Dendritic cell treated with granulocyte-macrophage colony-stimulating factor and Interleukin-4, amounts not matched to agents 40 ng/mL and 50 ng/mL, for 4 days (primary cell): ENCODE measurements around the gene LHX3.
"Not testable (repeated sequence)": the region's sequence is repeated elsewhere in the genome, so short reads cannot be mapped to it uniquely, and the experiment has no call there.

Experiments used
- H3K27ac Mint-ChIP-seq: one replicate; pipeline ENCODE4 v1.8.0; 2022; ENCODE audit warnings: mild to moderate bottlenecking, mixed read lengths
- H3K27me3 Mint-ChIP-seq: one replicate; pipeline ENCODE4 v1.8.0; 2022; ENCODE audit warnings: mild to moderate bottlenecking, mixed read lengths
- H3K36me3 Mint-ChIP-seq: one replicate; pipeline ENCODE4 v1.8.0; 2022; ENCODE audit warnings: low read depth, mixed read lengths
- H3K4me1 Mint-ChIP-seq: one replicate; pipeline ENCODE4 v1.8.0; 2022; ENCODE audit warnings: low read depth, mixed read lengths
- H3K4me3 Mint-ChIP-seq: one replicate; pipeline ENCODE4 v1.8.0; 2022; ENCODE audit warnings: mild to moderate bottlenecking, moderate library complexity, mixed read lengths
- H3K9me3 Mint-ChIP-seq: one replicate; pipeline ENCODE4 v1.8.0; 2022; ENCODE audit warnings: mixed read lengths
- intact Hi-C: fragments of 100-400 bp; cut with micrococcal nuclease; formaldehyde crosslinking; loops from one replicate; pipeline ENCODE4 v1.15.0; 2022

Gene LHX3

DNA sequence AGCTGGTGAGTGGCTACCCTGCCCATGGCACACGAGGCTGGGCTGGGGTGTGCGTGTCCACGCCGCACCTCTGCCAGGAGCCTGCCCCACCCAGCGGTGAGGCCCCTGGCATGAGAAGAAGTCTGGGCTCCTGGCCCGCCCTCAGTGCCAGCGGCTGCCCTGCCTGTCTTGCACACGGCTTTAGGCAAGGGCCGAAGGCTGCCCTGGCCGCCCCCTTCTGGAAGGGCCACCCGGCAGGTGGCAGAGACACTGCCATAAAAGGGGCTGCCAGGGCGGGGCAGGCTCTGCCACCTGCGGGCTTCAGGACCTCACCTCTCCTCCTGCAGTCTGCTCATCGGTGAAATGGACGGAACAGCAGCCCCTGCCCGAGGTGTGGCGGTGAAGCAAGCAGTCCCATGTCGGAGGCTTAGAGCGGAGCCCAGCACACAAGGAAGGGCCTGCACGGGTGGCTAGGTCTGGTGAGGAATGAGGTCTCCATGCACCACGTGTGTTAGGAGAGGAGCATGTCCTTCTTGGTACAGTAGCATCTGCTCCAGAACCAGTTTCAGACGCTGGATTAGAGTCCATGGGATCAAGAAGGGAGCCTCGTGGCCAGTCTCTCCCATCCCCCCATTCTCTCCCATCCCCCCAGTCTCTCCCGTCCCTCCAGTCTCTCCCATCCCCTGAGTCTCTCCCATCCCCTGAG, 51.4 kb downstream of the LHX3 start:
- H3K27ac Mint-ChIP-seq = no peak overlapping the region
- H3K36me3 Mint-ChIP-seq = no peaks in the 10 kb centered on the region
- intact Hi-C loops = no loop called here
- H3K27me3 Mint-ChIP-seq = peaks cover 12% of the 10 kb centered on the region
- no peak overlapping the region for H3K4me3 Mint-ChIP-seq
- no peaks in the 10 kb centered on the region for H3K4me1 Mint-ChIP-seq
- H3K9me3 Mint-ChIP-seq = no peaks in the 10 kb centered on the region

DNA sequence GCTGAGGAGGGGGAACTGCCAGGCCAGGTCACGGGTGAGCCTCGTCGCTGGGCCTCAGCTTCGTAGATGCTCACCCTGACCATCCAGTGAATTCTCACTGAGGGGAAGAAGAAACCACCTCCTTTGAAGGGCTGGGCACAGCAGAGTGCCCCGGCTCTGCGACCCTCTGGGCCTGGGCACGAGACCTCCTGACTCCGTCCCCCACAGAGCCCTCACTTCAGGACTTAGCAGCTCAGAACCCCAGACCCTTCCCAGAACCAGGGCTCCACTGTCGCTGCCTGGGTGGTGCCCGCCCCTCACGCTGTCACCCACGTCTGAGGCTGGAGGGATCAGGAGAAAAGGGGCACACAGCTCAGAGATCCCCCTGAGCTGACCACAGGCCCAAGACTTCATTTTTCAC, 52.0 kb downstream of the LHX3 start:
- H3K27ac Mint-ChIP-seq = no peak overlapping the region
- intact Hi-C loops = no loop called here
- H3K4me1 Mint-ChIP-seq = no peaks in the 10 kb centered on the region
- no peaks in the 10 kb centered on the region for H3K36me3 Mint-ChIP-seq
- H3K27me3 Mint-ChIP-seq = peaks cover 13% of the 10 kb centered on the region
- H3K4me3 Mint-ChIP-seq = no peak overlapping the region
- H3K9me3 Mint-ChIP-seq = no peaks in the 10 kb centered on the region

GRCh38 chr9:136152543-136152866, 52.4 kb downstream of the LHX3 start:
- Mint-ChIP-seq H3K27ac (no peak overlapping the region), H3K27me3 (peaks cover 9% of the 10 kb centered on the region)

DNA sequence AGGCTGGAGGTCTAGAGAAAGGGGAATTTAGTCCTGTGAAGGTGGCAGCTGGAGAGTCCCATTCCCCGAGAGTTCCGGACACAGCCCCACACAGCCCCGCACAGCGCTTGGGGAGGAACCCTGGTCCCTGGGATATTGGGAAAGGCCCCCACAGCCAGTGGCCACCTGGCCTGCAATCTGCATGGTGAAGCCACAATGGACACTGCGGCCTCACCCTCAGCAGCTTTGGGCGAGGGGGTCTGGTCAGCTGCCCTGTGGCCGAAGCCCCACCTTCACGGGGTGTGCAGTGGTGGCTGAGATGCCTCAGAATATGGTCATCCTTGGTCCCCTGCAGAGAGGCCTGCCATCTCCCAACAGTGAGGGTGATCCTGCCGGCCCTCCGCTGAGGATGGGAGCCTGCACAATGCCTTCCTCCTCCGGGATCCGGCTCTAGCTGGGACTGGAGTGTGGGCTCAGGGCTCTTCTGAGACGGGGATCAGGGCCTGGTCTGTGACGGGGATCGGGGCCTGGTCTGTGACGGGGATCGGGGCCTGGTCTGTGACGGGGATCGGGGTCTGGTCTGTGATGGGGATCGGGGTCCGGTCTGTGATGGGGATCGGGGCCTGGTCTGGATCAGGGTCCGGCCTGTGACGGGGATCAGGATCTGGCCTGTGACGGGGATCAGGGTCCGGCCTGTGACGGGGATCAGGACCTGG, 52.9 kb downstream of the LHX3 start:
- Mint-ChIP-seq H3K27me3 (peaks cover 5% of the 10 kb centered on the region), H3K9me3 (no peaks in the 10 kb centered on the region), H3K4me3 (no peak overlapping the region), H3K27ac (no peak overlapping the region), H3K36me3 (no peaks in the 10 kb centered on the region), H3K4me1 (no peaks in the 10 kb centered on the region)
- intact Hi-C loops = no loop called here

More at GRCh38 chr9:136152543-136152866, 52.4 kb downstream of the LHX3 start:
- H3K9me3 Mint-ChIP-seq = no peaks in the 10 kb centered on the region
- no peaks in the 10 kb centered on the region for H3K4me1 Mint-ChIP-seq
- H3K4me3 Mint-ChIP-seq = no peak overlapping the region
- intact Hi-C loops = no loop called here
- no peaks in the 10 kb centered on the region for H3K36me3 Mint-ChIP-seq

DNA sequence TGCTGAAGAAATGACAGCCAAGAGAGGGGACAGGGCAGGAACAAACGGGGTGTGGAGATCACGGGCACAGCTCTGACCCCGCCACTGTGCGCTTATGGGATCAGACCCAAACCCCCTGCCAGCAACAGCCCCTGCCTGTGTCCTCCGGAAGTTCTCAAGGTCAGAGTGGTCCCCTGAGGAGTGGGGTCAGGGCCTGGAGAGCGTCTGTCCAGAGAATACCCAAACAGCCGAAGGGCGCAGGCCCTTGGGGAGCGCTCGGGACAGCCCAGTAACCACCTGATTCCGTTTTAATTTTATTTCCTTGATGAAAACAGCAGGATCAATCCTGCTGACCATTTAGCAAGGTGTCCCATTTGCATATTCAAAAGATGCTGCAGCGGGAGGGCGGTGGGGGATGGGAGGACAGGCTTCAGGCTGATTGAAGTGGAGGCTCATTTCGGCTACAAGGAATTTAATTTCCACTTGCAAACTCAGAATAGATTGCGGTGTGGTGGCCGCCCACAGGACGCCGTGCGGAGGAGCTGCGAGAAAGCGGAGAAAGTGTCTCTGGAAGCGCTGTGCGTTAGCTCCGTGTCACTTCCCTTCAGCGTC, 53.6 kb downstream of the LHX3 start:
- no peaks in the 10 kb centered on the region for H3K9me3 Mint-ChIP-seq
- no peak overlapping the region for H3K4me3 Mint-ChIP-seq
- H3K27ac Mint-ChIP-seq = no peak overlapping the region
- peaks cover 2% of the 10 kb centered on the region for H3K27me3 Mint-ChIP-seq
- intact Hi-C loops = no loop called here
- H3K4me1 Mint-ChIP-seq = no peaks in the 10 kb centered on the region
- no peaks in the 10 kb centered on the region for H3K36me3 Mint-ChIP-seq

DNA sequence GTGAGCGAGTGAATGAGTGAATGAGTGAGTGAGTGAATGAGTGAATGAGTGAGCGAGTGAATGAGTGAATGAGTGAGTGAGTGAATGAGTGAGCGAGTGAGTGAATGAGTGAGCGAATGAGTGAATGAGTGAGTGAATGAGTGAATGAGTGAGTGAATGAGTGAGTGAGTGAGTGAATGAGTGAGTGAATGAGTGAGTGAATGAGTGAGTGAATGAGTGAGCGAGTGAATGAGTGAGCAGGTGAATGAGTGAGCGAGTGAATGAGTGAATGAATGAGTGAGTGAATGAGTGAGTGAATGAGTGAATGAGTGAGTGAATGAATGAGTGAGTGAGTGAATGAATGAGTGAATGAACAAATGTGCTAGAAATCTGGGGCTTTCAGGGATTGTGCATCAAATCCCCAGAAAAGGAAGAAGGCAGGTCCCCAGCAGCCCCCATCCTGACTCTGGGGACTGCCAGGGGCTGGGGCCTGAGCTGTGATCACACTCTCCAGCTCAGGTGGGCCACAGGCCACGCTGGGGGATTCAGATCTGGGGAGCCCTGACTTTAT, 54.2 kb downstream of the LHX3 start:
- intact Hi-C loops = not testable (repeated sequence)

GRCh38 chr9:136149853-136150252, 55.1 kb downstream of the LHX3 start:
- Mint-ChIP-seq H3K4me1 (no peaks in the 10 kb centered on the region), H3K36me3 (no peaks in the 10 kb centered on the region), H3K9me3 (no peaks in the 10 kb centered on the region), H3K27ac (no peak overlapping the region), H3K4me3 (no peak overlapping the region), H3K27me3 (peaks cover 4% of the 10 kb centered on the region)
- intact Hi-C loops = no loop called here

More for the DNA sequence above, 54.2 kb downstream of the LHX3 start:
- H3K27me3 Mint-ChIP-seq, H3K27ac Mint-ChIP-seq, H3K4me1 Mint-ChIP-seq, H3K36me3 Mint-ChIP-seq, H3K4me3 Mint-ChIP-seq, H3K9me3 Mint-ChIP-seq: not testable (repeated sequence)

DNA sequence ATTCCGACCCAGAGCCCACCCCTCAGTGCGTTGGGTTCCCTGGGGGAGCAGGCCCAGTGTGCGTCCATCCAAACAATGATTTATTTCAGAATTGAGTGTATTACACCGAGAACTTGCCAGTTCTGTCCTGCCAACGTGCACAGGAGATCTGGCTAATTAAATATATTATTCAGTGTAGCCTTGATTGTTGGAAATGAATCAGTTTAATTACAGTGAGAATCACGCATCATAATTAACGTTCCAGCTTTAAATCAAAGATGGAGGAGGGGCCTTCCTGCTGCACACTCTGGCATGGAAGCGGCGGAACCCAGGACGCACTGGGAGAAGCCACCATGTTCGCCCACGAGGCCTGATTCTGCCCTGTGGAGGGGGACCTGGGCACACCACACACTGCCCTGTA, 55.6 kb downstream of the LHX3 start:
- no peaks in the 10 kb centered on the region for H3K36me3 Mint-ChIP-seq
- H3K4me3 Mint-ChIP-seq = no peak overlapping the region
- H3K9me3 Mint-ChIP-seq = no peaks in the 10 kb centered on the region
- intact Hi-C loops = no loop called here
- peaks cover 8% of the 10 kb centered on the region for H3K27me3 Mint-ChIP-seq
- no peak overlapping the region for H3K27ac Mint-ChIP-seq
- H3K4me1 Mint-ChIP-seq = no peaks in the 10 kb centered on the region

- Mint-ChIP-seq H3K27me3 (peaks cover 10% of the 10 kb centered on the region), H3K9me3 (no peaks in the 10 kb centered on the region), H3K27ac (no peak overlapping the region), H3K36me3 (no peaks in the 10 kb centered on the region), H3K4me1 (no peaks in the 10 kb centered on the region), H3K4me3 (no peak overlapping the region)
- intact Hi-C loops = no loop called here
Measured at GRCh38 chr9:136148766-136149165, 56.2 kb downstream of the LHX3 start.

- H3K36me3 Mint-ChIP-seq = no peaks in the 10 kb centered on the region
- H3K27ac Mint-ChIP-seq = no peak overlapping the region
- peaks cover 10% of the 10 kb centered on the region for H3K27me3 Mint-ChIP-seq
- H3K4me1 Mint-ChIP-seq = no peaks in the 10 kb centered on the region
- intact Hi-C loops = no loop called here
- H3K4me3 Mint-ChIP-seq = no peak overlapping the region
- no peaks in the 10 kb centered on the region for H3K9me3 Mint-ChIP-seq
Measured at GRCh38 chr9:136147890-136148714, 56.8 kb downstream of the LHX3 start.

- Mint-ChIP-seq H3K4me3 (no peak overlapping the region), H3K27me3 (peaks cover 10% of the 10 kb centered on the region), H3K9me3 (no peaks in the 10 kb centered on the region), H3K4me1 (no peaks in the 10 kb centered on the region), H3K27ac (no peak overlapping the region), H3K36me3 (no peaks in the 10 kb centered on the region)
- intact Hi-C loops = no loop called here
Measured at GRCh38 chr9:136147038-136147889, 57.7 kb downstream of the LHX3 start.
